HL-60 (cell line): ENCODE data around the gene HAUS1.

Experiments used
- GABPA ChIP-seq: IDR thresholded peaks from 2 replicates; pipeline ENCODE4 v1.6.1; 2012; ENCODE audit warnings: low read depth
- POLR2AphosphoS5 ChIP-seq: IDR thresholded peaks from 2 replicates; pipeline ENCODE4 v1.6.1; 2012; ENCODE audit warnings: low read depth
- TF ChIP-seq, protein P1 (sequence below): IDR thresholded peaks from one replicate; pipeline ENCODE4 v1.5.1; 2011; ENCODE audit warnings: low read length, control low read depth, inconsistent platforms; ENCODE audit not compliant: insufficient read depth

DNA sequence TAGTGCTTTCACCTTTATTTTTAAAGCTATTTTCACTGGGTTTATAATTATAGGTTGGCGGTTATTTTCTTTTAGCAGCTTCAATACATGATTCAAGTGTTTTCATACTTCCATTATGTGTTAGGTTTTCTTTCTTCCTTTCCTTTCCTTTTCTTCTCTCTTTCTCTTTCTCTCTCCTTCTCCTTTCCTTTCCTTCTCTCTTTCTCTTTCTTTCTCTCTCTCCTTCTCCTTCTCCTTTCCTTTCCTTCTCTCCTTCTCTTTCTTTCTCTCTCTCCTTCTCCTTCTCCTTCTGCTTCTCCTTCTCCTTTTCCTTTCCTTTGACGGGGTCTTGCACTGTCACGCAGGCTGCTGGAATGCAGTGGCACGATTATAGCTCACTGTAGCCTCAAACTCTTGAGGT is 36.0 kb downstream of the HAUS1 start:
- TF ChIP-seq, protein P1, sequence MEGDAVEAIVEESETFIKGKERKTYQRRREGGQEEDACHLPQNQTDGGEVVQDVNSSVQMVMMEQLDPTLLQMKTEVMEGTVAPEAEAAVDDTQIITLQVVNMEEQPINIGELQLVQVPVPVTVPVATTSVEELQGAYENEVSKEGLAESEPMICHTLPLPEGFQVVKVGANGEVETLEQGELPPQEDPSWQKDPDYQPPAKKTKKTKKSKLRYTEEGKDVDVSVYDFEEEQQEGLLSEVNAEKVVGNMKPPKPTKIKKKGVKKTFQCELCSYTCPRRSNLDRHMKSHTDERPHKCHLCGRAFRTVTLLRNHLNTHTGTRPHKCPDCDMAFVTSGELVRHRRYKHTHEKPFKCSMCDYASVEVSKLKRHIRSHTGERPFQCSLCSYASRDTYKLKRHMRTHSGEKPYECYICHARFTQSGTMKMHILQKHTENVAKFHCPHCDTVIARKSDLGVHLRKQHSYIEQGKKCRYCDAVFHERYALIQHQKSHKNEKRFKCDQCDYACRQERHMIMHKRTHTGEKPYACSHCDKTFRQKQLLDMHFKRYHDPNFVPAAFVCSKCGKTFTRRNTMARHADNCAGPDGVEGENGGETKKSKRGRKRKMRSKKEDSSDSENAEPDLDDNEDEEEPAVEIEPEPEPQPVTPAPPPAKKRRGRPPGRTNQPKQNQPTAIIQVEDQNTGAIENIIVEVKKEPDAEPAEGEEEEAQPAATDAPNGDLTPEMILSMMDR: no peak
- TF ChIP-seq GABPA (no peak), POLR2AphosphoS5 (no peak)
